ENCODE measurements around the gene SCAANT1.

Gene SCAANT1

GRCh38 chr3:63921741-63922482 is 9.7 kb upstream of the SCAANT1 start:
- Histone ChIP-seq H3K79me2 (ENCODE audit: insufficient read depth, low read length) (no peaks in the 10 kb centered on the region), H3K4me3 (ENCODE audit: low read depth, low read length, poor library complexity, severe bottlenecking) (no peak overlapping the region), H2AFZ (ENCODE audit: low read length) (no peak overlapping the region), H3K9me3 (ENCODE audit: low read length) (no peaks in the 10 kb centered on the region), H3K36me3 (ENCODE audit: insufficient read depth, low read length) (peaks cover 86% of the 10 kb centered on the region), H3K4me2 (ENCODE audit: low read length) (no peak overlapping the region), H3K9me2 (ENCODE audit: low read depth, low read length) (no peaks in the 10 kb centered on the region), H4K20me1 (ENCODE audit: insufficient read depth, low read length) (no peaks in the 10 kb centered on the region), H3K4me1 (ENCODE audit: insufficient read depth, low read length, severe bottlenecking) (peaks cover 19% of the 10 kb centered on the region), H3F3A (ENCODE audit: insufficient read depth, low read length) (no peaks in the 10 kb centered on the region), H3K9ac (ENCODE audit: low read length) (no peak overlapping the region), H3K27me3 (ENCODE audit: insufficient read depth, low read length) (no peaks in the 10 kb centered on the region), H3K27ac (ENCODE audit: low read depth, low read length, poor library complexity, severe bottlenecking) (peak overlapping the region; percentile 42)
- TF ChIP-seq EZH2 (IDR thresholded peaks at IDR 0.05; ENCODE audit: borderline replicate concordance, low read length) (no peak), CTCF (IDR thresholded peaks at IDR 0.05; ENCODE audit: low read length) (no peak)

- H3K4me3 ChIP-seq (ENCODE audit: low read depth, low read length, poor library complexity, severe bottlenecking) = no peak overlapping the region
- H3F3A ChIP-seq (ENCODE audit: insufficient read depth, low read length) = no peaks in the 10 kb centered on the region
- no peaks in the 10 kb centered on the region for H3K79me2 ChIP-seq (ENCODE audit: insufficient read depth, low read length)
- H3K4me2 ChIP-seq (ENCODE audit: low read length) = no peak overlapping the region
- H4K20me1 ChIP-seq (ENCODE audit: insufficient read depth, low read length) = no peaks in the 10 kb centered on the region
- H3K27ac ChIP-seq (ENCODE audit: low read depth, low read length, poor library complexity, severe bottlenecking) = no peak overlapping the region
- peaks cover 85% of the 10 kb centered on the region for H3K36me3 ChIP-seq (ENCODE audit: insufficient read depth, low read length)
- H3K9me2 ChIP-seq (ENCODE audit: low read depth, low read length) = no peaks in the 10 kb centered on the region
- no peak overlapping the region for H3K9ac ChIP-seq (ENCODE audit: low read length)
- H3K9me3 ChIP-seq (ENCODE audit: low read length) = no peaks in the 10 kb centered on the region
- H3K4me1 ChIP-seq (ENCODE audit: insufficient read depth, low read length, severe bottlenecking) = peaks cover 18% of the 10 kb centered on the region
- H3K27me3 ChIP-seq (ENCODE audit: insufficient read depth, low read length) = no peaks in the 10 kb centered on the region
- no peak for TF ChIP-seq EZH2 (IDR thresholded peaks at IDR 0.05; ENCODE audit: borderline replicate concordance, low read length)
- TF ChIP-seq CTCF (IDR thresholded peaks at IDR 0.05; ENCODE audit: low read length) = no peak
- no peak overlapping the region for H2AFZ ChIP-seq (ENCODE audit: low read length)
These were observed 7.8 kb upstream of the SCAANT1 start for GRCh38 chr3:63920001-63920400.

- no peaks in the 10 kb centered on the region for H3K9me2 ChIP-seq (ENCODE audit: low read depth, low read length)
- no peaks in the 10 kb centered on the region for H4K20me1 ChIP-seq (ENCODE audit: insufficient read depth, low read length)
- no peak overlapping the region for H3K27ac ChIP-seq (ENCODE audit: low read depth, low read length, poor library complexity, severe bottlenecking)
- no peak overlapping the region for H2AFZ ChIP-seq (ENCODE audit: low read length)
- no peak overlapping the region for H3K4me3 ChIP-seq (ENCODE audit: low read depth, low read length, poor library complexity, severe bottlenecking)
- peaks cover 78% of the 10 kb centered on the region for H3K36me3 ChIP-seq (ENCODE audit: insufficient read depth, low read length)
- no peak for TF ChIP-seq EZH2 (IDR thresholded peaks at IDR 0.05; ENCODE audit: borderline replicate concordance, low read length)
- no peak for TF ChIP-seq CTCF (IDR thresholded peaks at IDR 0.05; ENCODE audit: low read length)
- H3K4me1 ChIP-seq (ENCODE audit: insufficient read depth, low read length, severe bottlenecking) = peaks cover 28% of the 10 kb centered on the region
- H3K9ac ChIP-seq (ENCODE audit: low read length) = no peak overlapping the region
- H3K4me2 ChIP-seq (ENCODE audit: low read length) = no peak overlapping the region
- 0 out of 2 replicates have a peak, but pooled peaks cover 3% of the 10 kb centered on the region for H3K79me2 ChIP-seq (ENCODE audit: insufficient read depth, low read length)
- H3K9me3 ChIP-seq (ENCODE audit: low read length) = no peaks in the 10 kb centered on the region
- no peaks in the 10 kb centered on the region for H3F3A ChIP-seq (ENCODE audit: insufficient read depth, low read length)
- H3K27me3 ChIP-seq (ENCODE audit: insufficient read depth, low read length) = no peaks in the 10 kb centered on the region
These were observed 6.1 kb upstream of the SCAANT1 start for GRCh38 chr3:63918321-63918720.
